ENCODE results near the gene EXPH5. TPM values are rescaled to one million over a fixed set of nuclear protein-coding genes. Genes with fewer than 3 reads are reported as not detected.
A peak's percentile ranks its signal among the peaks of the same experiment; 100 is the strongest.

EXPH5 gene
- total RNA-seq, 1 experiment from 2014 or later = 18.1 TPM

GRCh38 chr11:108618529-108618928 lies 25.0 kb upstream of the EXPH5 start:
- H3K36me3 ChIP-seq (ENCODE audit: control insufficient read depth, insufficient read depth, low read length) = no peaks in the 10 kb centered on the region
- peaks cover 18% of the 10 kb centered on the region for H3K4me1 Mint-ChIP-seq (ENCODE audit: low read depth, unreplicated experiment)
- no peak overlapping the region for H3K4me3 Mint-ChIP-seq (ENCODE audit: unreplicated experiment)

GRCh38 chr11:108617055-108617454 lies 23.5 kb upstream of the EXPH5 start:
- ChIA-PET POLR2A (no interaction called here), CTCF (no interaction called here)
- peaks cover 10% of the 10 kb centered on the region; the same call in 1 of the 2 replicates for H3K4me1 ChIP-seq
- Mint-ChIP-seq H3K27ac (ENCODE audit: unreplicated experiment) (peak overlapping the region; percentile 55), H3K9me3 (ENCODE audit: unreplicated experiment) (no peaks in the 10 kb centered on the region), H3K4me1 (ENCODE audit: low read depth, unreplicated experiment) (peaks cover 18% of the 10 kb centered on the region), H3K4me3 (ENCODE audit: unreplicated experiment) (no peak overlapping the region), H3K36me3 (ENCODE audit: insufficient read depth, unreplicated experiment) (no peaks in the 10 kb centered on the region), H3K27me3 (ENCODE audit: insufficient read depth, unreplicated experiment) (no peaks in the 10 kb centered on the region)
- no peaks in the 10 kb centered on the region for H3K9me3 ChIP-seq
- no peaks in the 10 kb centered on the region for H3K36me3 ChIP-seq (ENCODE audit: control insufficient read depth, insufficient read depth, low read length)
- DNase-seq = no peak
- intact Hi-C loops (cut with micrococcal nuclease; ENCODE audit: unreplicated experiment) = no loop called here
- no peak for TF ChIP-seq CTCF (IDR thresholded peaks at IDR 0.05; ENCODE audit: insufficient read depth in 1 of 2, low read depth in 1 of 2, low read length in 1 of 2, severe bottlenecking in 1 of 2, unreplicated experiment in 1 of 2)
- no peaks in the 10 kb centered on the region for H3K27me3 ChIP-seq (replicated peaks; ENCODE audit: control insufficient read depth, insufficient read depth, low read length)
- BruUV-seq (replicated peaks) = no TSS peak
- no peak overlapping the region for H3K4me3 ChIP-seq (ENCODE audit: low read depth, low read length)

More at GRCh38 chr11:108618529-108618928, 25.0 kb upstream of the EXPH5 start:
- peaks cover 3% of the 10 kb centered on the region; the same call in 1 of the 2 replicates for H3K9me3 ChIP-seq
- Mint-ChIP-seq H3K27ac (ENCODE audit: unreplicated experiment) (no peak overlapping the region), H3K27me3 (ENCODE audit: insufficient read depth, unreplicated experiment) (no peaks in the 10 kb centered on the region), H3K36me3 (ENCODE audit: insufficient read depth, unreplicated experiment) (no peaks in the 10 kb centered on the region), H3K9me3 (ENCODE audit: unreplicated experiment) (no peaks in the 10 kb centered on the region)
- no TSS peak for BruUV-seq (replicated peaks)
- POLR2A ChIA-PET = no interaction called here
- intact Hi-C loops (cut with micrococcal nuclease; ENCODE audit: unreplicated experiment) = no loop called here
- DNase-seq = no peak
- CTCF ChIA-PET = no interaction called here
- no peak for TF ChIP-seq CTCF (IDR thresholded peaks at IDR 0.05; ENCODE audit: insufficient read depth in 1 of 2, low read depth in 1 of 2, low read length in 1 of 2, severe bottlenecking in 1 of 2, unreplicated experiment in 1 of 2)
- no peak overlapping the region for H3K4me3 ChIP-seq (ENCODE audit: low read depth, low read length)
- no peaks in the 10 kb centered on the region for H3K27me3 ChIP-seq (replicated peaks; ENCODE audit: control insufficient read depth, insufficient read depth, low read length)
- H3K4me1 ChIP-seq = peaks cover 10% of the 10 kb centered on the region; the same call in 1 of the 2 replicates

GRCh38 chr11:108616549-108616948 lies 23.0 kb upstream of the EXPH5 start:
- peaks cover 10% of the 10 kb centered on the region; the same call in 1 of the 2 replicates for H3K4me1 ChIP-seq
- CTCF ChIA-PET = no interaction called here

More at GRCh38 chr11:108616549-108616948, 23.0 kb upstream of the EXPH5 start:
- no peaks in the 10 kb centered on the region for H3K36me3 ChIP-seq (ENCODE audit: control insufficient read depth, insufficient read depth, low read length)
- POLR2A ChIA-PET = no interaction called here
- intact Hi-C loops (cut with micrococcal nuclease; ENCODE audit: unreplicated experiment) = no loop called here
- no peaks in the 10 kb centered on the region for H3K36me3 Mint-ChIP-seq (ENCODE audit: insufficient read depth, unreplicated experiment)
- H3K9me3 ChIP-seq = no peaks in the 10 kb centered on the region
- TF ChIP-seq CTCF (IDR thresholded peaks at IDR 0.05; ENCODE audit: insufficient read depth in 1 of 2, low read depth in 1 of 2, low read length in 1 of 2, severe bottlenecking in 1 of 2, unreplicated experiment in 1 of 2) = no peak
- H3K4me3 ChIP-seq (ENCODE audit: low read depth, low read length) = no peak overlapping the region
- BruUV-seq (replicated peaks) = no TSS peak
- DNase-seq = peak in 1 of 2 experiments; percentile 49
- peaks cover 18% of the 10 kb centered on the region for H3K4me1 Mint-ChIP-seq (ENCODE audit: low read depth, unreplicated experiment)
- no peaks in the 10 kb centered on the region for H3K27me3 Mint-ChIP-seq (ENCODE audit: insufficient read depth, unreplicated experiment)
- H3K9me3 Mint-ChIP-seq (ENCODE audit: unreplicated experiment) = no peaks in the 10 kb centered on the region
- no peak overlapping the region for H3K4me3 Mint-ChIP-seq (ENCODE audit: unreplicated experiment)
- H3K27ac Mint-ChIP-seq (ENCODE audit: unreplicated experiment) = peak overlapping the region; percentile 55
- no peaks in the 10 kb centered on the region for H3K27me3 ChIP-seq (replicated peaks; ENCODE audit: control insufficient read depth, insufficient read depth, low read length)

Data from Caco-2 (cell line).